Stimulated activated CD4-positive, alpha-beta T cell treated with anti-CD3 and anti-CD28 coated beads, Interleukin-15, amount 100 ng/mL, for 48 hours (primary cell): ENCODE results near the gene POR.

Experiments used
- DNase-seq, 2 donors: peaks; one replicate each; pipeline ENCODE4 v3.0.0-alpha.2; 2020; ENCODE audit warnings: low read depth in 2 of 2

Gene POR

DNA sequence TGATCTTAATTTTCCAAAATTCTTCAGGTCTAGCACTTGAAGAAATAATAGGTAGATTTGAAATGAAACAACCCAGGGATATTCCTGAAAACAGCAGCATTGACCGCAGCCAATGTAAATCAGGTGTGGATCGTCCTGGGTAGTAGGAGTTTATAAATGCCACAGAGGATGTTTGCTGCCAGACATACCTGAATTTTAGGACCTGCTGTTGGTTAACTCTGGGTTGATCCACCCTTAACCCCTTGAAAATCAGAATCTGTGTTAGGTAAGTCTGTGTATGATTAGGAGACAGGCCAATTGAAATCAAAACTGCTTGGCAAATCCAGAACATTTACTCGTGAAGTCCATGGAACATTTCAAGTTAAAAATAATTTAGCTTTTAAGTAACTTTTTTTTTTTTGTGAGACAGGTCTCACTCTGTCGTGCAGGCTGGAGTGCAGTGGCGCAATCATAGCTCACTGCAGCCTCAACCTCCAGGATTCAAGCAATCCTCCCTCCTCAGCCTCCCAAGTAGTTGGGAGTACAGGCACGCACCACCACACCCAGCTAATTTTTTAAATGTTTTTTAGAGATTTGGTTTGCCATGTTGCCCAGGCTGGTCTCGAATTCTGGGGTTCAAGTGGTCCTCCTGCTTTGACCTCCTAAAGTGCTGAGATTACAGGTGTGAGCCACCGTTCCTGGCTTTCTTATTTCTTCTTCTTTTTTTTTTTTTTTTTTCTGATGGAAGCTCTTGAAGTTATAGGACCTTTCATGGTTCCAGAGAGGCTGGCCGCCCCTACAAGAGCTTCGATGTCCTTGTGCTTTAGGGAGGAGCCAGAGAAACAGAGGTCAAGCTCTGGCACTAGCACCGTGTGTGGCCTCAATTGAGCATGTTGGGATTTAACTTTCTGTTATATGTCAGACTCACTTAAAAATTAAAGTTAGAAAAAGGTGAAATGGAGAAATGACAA lies 2.0 kb downstream of the POR start:
- DNase-seq, result no peak

DNA sequence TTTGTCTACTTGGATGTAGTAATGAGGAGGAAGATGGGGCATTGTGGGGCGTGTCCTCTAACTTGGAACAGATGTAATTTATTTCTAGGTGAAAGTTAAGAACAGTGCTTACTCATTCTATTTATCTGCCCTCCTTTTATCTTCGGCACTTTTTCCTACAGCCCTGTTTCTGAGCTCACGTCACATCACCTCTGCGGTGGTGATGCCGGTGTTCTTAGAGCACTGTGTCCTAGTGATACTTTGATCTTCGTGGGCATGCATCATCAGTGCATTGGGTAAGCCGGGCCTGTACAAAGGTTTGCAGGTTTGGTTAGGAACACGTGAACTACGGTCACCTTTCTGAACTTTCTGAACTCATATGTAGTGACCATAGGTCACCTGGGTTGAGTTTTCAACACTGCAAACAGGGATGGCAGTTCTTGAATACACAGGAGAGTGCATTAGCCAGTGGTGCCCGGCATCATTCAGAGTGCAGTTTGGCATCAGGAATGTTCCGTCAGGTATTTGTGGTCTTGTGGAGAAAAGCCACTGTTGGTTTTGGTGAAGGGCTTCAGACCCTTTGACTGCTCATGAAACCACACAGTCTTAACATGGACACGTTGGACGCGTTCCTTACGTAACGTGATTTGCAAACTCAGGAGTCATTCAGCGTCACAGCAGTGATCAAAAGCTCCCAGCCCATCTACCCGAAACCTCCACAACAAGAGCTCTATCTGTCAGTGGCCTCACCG lies 5.6 kb downstream of the POR start:
- peak; percentile 41 to 44 for DNase-seq

DNA sequence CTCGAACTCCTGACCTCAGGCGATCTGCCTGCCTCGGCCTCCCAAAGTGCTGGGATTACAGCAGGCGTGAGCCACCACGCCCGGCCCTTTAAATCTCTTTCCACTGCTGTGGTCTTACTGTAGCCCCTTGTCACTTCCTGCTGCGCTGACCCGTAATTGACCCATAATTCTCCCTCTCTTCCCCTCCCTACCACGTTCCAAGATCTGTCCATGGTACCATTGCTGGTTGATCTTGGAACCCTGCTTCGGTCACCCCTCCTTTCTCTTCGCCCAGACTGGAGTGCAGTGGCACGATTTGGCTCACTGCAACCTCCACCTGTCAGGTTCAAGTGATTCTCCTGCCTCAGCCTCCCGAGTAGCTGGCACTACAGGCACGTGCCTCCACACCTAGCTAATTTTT lies 6.5 kb downstream of the POR start:
- no peak for DNase-seq

DNA sequence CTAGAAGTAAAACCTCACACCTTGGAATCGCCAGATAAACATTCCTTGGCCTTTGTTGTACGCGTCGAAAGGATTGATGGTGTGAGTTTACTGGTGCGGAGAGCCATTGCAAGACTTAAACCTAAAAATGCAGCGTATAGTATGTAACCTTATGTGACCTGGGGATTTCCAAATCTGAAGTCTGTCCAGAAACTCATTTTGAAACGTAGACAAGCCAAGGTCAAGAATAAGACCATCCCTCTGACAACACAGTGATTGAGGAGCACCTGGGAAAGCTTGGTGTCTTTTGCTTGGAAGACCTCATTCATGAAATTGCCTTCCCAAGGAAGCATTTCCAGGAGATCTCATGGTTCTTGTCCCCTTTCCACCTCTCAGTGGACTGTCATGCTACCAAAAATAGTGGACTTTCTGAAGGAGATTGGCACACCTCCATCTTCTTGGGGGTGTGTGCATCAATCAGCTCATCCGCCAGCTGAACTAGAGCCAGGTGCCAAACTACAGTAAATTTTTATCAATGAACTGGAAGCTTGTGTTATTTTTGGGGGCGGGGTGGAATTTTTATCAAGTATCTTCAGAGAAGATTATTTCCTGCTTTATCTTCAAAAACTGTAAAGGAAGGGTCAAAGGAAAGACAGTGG lies 8.1 kb downstream of the POR start:
- no peak for DNase-seq

DNA sequence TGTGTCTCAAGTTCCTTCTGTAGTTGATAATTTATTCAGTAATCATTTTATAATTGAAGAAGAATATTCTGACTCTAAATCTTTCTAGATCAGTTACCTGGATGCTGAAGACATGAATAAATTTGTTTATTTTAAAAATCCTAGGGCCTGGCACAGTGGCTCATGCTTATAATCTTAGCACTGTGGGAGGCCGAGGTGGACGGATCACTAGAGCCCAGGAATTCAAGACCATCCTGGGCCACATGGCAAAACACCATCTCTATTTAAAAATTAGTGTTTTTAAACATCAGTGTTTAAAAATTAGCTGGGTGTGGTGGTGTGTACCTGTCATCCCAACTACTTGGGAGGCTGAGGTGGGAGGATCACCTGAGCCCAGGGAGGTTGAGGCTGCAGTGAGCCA lies 9.3 kb downstream of the POR start:
- DNase-seq, result no peak

DNA sequence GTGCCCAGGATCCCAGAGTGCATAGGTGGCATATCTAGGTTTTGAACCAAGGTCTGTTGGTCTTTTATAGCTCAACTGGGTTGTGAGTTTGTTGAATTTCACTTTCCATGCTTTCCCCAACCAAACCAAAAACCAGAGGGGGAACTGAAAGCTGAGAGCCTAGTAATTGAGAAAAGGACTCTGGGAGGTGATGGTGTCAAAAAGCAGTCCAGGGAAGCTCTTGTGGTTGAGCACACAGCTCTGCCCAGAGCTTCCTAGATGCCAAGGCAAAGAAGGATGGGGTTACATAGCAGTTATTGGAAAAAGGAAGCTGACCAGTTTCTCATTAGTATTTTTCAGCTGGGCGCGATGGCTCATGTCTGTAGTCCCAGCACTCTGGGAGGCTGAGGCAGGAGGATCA lies 9.9 kb downstream of the POR start:
- DNase-seq, result no peak

DNA sequence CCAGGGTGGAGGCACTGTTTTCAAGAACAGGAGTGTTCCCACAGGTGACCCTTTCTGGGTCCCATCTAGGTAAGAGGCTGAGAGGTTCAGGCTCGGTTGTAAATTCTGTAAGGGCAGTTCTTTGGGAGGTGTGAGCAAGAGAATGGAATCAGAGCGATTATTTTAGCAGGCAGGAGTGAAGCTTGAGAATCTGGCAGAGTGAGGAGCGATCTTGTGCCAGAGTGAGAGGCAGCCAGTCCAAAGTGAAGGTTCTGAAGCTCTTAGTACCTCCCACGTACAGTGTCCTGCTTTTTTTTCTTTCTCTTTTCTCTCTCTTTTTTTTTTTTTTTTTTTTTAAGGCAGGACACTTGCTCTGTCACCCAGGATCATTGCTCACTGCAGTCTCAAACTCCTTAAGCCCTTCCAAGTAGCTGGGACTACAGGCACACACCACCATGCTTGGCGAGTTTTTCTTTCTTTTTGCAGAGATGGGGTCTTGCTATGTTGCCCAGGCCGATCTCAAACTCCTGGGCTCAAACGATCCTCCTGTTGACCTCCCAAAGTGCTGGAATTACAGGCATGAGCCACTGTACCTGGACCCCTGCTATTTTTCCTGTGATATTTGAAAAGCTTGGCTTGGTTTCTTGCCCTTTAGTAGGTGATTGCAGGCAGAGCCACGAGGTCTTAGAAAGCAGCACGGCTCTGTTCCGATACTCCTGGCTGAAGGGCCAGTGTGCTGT lies 10.9 kb downstream of the POR start:
- no peak for DNase-seq

DNA sequence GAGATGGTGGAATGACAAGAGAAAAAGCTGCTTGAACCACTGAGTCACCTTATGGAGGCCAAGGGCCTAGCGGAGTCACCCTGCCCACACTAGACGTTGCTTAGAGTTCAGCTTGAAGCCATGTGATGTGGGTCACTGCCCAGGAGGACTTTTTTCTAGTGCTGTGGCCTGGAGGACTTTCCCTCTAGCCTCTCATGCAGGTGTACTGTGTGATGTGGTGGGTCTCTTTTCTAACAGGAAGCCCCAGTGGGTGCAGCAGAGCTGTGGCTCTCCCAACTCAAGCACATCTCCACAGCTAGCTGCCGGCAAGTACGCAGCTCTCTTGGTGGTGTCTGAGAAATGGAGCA lies 13.6 kb downstream of the POR start:
- no peak for DNase-seq

DNA sequence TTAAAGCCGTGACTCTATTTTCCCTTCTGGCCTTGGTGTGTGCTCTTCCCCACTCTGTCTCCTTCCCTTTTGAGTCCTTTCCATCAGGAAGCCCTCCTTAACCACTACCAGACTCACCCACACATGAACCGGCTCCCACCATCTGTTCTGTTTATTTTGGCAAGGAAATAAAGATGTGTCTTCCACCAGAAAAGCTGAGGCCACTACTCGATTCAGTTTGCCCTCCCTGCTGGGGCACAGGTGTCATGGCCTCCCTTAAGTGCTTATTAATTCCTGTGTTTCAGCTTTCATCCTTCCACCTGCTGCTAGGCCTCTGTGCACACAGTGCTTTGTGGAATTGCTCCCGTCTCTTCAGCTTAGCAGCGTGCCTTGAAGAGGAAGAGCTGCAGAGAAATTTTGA lies 16.7 kb downstream of the POR start:
- DNase-seq, result no peak

DNA sequence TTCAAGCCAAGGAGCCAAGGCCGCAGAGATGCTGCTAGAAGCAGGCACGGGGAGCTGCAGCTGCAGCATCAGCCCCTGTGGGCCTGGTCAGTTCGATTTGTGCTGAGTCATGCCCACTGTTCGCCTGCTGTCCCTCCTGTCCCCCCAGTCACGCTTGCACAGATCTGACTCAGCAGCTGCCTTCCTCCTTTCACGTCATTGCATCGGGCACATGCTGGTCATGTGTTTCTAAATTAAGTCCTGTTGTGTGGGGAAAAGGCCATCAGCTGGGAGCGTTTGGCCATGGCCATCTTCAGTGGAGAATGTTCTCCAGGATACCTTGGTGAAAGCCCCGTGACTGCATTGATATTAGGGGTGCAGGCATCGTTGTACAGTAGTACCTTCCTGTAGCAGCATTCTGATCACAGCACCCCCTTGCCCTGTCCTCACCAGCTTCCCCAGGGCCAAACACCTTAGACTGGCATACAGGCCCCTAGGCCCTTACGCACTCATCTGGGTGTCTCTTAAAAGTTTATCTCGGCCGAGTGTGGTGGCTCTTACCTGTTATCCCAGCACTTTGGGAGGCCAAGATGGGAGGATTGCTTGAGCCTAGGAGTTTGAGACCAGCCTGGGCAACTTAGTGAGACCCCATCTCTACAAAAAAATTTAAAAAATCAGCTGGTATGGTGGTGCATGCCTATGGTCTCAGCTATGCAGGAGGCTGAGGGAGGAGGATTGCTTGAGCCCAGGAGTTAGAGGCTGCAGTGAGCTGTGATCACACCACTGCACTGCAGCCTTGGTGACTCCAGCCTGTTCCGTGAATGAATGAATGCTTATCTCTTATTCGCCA lies 23.2 kb downstream of the POR start:
- DNase-seq, result no peak

DNA sequence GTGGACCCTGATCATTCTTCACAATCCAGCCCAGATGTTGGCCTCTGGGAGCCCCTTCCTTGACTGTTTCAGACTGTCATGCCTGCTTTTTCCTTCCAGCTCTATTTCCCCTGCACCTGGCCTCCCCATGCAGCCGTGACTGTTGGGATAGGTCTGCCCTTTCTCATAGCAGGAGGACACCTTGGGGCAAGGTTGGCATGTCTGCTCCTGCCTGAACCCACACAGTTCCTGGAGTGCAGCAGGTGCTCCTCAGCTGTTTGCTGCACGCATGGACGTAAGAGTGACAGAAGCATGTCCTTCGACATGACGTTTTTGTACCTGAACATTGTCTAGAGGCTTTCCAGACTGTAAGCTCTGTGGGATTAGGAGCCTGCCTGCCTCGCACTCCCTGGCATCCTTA lies 24.0 kb downstream of the POR start:
- DNase-seq, result no peak

DNA sequence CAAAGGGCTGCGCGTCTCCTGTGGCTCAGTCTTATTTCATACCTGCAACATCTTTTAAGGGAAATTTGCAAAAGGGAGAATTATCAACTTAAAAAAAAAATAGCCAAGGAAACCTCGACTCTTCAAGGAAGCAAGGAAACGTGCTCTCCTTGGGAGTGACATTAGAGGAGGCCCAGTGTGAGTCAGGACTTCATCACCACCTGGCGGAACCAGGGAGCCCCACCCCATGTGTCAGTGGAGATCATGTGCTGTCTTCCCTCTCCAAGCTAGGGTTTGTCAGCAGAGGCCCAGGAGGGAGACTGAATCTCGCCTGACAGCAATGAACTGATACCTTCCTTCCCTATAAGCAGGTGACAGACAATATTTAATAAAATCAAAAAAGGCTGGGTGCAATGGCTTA lies 28.9 kb downstream of the POR start:
- DNase-seq, result no peak

DNA sequence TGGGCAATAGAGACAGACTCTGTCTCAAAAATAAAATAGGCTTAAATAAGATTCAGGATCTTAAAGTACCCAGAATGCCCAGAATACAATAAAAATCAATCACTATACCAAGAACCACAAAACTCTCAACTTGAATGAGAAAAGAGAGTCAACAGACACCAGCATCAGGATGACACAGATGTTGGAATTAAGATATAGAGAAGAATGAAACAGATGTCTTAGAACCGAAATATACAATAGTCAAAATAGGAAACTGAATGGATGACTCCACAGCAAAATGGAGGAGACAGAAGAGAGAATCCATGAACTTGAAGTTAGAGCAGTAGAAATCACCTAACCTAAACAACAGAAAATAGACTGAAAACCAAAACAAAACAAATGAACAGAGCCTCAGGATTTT lies 29.6 kb downstream of the POR start:
- DNase-seq, result no peak

DNA sequence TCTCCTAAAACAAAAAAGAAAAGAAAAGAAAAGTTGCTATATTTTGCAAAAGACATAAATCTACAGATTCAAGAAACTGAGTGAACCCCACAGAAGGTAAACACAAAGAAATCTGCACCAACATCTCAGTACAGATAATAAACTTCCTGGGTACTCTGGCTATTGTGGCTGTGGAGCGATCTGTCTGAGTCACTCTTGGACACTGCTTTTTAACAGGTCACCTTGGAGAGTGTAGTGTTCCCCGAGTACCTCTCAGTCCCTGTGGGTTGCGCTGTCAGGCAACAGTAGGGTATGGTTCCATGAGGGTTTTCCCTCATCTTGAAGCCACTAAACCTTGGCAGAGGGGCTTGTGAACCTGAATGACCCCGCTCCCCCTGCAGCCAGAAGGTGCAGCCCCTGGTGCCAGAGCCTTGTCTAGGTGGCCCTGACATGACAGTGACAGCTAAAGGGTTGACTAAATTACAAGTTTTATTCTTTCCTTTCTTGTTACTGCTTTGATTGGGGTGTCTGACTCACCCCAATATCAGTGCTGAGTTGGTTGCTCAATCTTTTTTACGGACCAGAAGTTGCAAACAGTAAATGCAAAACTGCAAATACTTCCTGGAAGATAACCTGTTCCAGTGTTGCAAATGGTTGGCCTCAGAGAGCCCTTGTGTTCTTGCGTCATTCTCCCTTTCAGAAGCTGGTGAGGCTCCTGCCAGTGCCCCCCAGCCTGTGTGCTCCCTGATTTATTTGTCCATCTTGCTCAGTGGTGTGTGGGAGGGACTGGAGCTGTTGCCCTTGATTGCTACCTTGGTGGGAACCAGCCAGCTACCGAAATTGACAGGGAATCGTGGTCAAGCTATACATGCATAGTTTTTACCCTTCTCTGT lies 30.6 kb downstream of the POR start:
- no peak for DNase-seq

DNA sequence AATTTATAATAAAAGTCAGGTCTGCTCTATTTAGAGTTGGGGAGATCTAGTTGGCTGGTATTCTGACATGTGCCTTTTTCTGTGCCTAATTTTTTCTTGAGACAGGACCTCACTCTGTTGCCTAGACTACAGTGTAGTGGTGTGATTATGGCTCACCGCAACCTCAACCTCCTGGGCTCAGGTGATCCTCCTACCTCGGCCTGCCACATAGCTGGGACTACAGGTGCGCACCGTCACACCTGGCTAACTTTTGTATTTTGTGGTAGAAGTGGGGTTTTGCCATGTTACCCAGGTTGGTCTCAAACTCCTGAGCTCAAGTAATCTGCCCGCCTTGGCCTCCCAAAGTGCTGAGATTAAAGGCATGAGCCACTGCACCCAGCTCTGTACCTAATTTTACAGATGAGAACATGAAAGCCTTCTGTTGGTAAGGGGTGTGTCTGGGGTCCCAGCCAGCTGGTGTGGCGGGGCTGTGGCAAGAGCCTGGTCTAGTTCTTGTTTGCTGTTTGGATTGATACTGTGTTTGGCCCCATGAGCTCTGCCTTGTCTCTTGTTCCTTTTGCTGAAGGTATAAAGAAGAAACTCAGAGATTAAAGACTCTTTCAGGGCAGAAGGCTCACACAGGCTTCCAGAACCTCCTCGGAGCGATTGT lies 31.4 kb downstream of the POR start:
- DNase-seq, result no peak

DNA sequence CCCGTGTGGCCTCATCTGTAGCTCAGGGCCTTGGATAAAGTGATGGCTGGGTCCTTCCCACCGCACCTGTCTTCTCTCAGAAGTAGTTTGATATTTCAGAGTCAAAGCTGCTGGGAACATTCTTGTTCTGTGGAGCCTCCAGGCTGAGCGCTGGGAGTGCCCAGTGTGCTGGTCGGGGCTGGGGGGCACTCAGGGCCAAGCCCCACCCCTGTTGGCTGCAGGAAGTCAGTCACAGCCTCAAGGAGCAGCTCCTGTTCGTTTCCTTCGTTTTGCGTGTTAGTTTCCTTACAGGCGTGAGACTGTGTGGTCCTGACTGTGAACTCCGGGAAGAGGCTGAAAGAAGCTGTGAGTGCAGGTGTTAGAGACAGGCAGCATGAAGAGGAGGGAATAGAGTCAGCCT lies 33.2 kb downstream of the POR start:
- DNase-seq, result no peak

DNA sequence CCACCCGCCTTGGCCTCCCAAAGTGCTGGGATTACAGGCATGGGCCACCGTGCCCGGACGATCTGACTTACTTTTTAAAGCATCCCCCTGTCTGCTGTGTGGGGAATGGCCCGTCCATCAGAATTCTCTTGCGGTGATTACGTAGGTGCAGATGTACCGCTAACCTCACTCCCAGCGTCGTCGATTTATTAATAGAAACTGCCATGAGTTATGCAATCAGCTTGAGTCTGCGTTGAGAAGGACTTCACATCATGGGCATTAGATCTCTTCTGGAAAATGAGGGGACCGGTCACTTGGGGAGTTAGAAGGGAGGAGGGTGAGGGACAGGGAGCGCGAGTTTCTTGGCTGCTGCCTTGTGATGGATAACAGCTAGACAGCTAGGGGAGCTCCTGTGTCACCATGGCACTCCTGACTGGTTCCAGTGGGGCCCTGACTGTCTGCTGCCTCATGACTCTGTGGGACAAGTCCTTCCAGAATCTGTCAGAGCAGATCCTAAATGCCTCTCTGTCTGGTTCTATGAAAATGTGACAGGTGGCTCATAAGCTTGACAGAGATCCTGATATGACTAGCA lies 35.2 kb downstream of the POR start:
- DNase-seq, result no peak

DNA sequence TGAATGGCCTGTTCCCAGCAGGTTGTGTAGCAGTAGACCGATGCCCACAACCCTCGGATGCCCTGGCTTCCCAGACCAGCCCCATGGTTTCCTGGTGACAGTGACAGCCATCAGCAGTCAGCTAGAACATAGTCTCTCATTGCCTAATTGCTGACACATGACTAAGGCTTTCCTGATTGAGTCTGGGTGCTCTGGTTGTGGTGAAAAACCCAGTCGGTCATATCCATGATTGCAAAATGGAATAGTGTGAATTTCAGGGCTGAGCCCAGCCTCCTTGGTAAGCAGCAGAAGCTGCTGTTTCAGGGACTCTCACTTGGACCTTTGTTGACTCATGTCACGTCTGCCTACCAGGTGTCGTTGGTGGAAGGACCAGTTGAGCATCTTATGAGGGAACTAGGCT lies 36.6 kb downstream of the POR start:
- DNase-seq, result no peak

DNA sequence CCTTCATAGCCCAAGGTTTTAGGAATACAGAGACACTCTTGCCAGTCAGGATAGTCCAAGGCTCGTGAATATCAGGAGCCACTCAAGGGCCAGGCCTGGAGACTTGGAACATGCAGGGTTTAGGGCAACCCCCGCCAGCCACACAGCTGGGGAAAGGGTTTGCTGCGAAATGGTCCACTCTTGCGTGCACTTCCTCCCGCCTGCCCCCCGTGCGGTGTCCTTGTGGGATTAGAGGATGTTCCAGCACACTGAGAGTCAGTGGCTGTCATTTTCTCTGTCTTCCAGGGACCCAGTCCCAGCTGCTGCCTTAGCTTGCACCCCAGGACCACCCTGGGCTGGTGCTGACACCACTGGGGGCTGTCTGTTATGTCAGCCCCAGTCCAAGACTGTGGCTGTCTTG lies 38.5 kb downstream of the POR start:
- DNase-seq, result no peak
